Vagina (tissue), 2 donors: Measurements from ENCODE around the gene PCSK2.
"Not testable (repeated sequence)": the region's sequence is repeated elsewhere in the genome, so short reads cannot be mapped to it uniquely, and the experiment has no call there.

Experiments used
- CTCF ChIP-seq, 3 experiments: fragments of 450-650 bp in 2 of 3; fragments of 200-600 bp in 1 of 3; sonication (generic) in 1 of 3; IDR thresholded peaks; one replicate each; pipeline ENCODE4 v1.5.1; 2017 to 2019; ENCODE audit warnings: antibody characterized with exemption in 3 of 3, mild to moderate bottlenecking in 2 of 3, moderate library complexity in 2 of 3
- POLR2A ChIP-seq, 2 donors: fragments of 450-650 bp; IDR thresholded peaks; one replicate each; pipeline ENCODE4 v1.6.1; 2017; ENCODE audit warnings: antibody characterized with exemption in 2 of 2, mild to moderate bottlenecking in 2 of 2, moderate library complexity in 2 of 2
- POLR2AphosphoS5 ChIP-seq, 2 donors: sonication (generic); formaldehyde crosslinking; IDR thresholded peaks; one replicate each; pipeline ENCODE4 v1.9.0; 2017; ENCODE audit warnings: antibody characterized with exemption in 2 of 2, mild to moderate bottlenecking in 2 of 2, low read depth in 1 of 2; ENCODE audit not compliant: insufficient read depth in 1 of 2

GRCh38 chr20:17219856-17220255 lies 7.0 kb upstream of the PCSK2 start:
- not testable (repeated sequence) for TF ChIP-seq CTCF (IDR thresholded peaks at IDR 0.05); POLR2A (IDR thresholded peaks at IDR 0.05); POLR2AphosphoS5 (IDR thresholded peaks at IDR 0.05; ENCODE audit: insufficient read depth in 1 of 2, low read depth in 1 of 2)
